HG03280 (cell line): ENCODE measurements around the gene UBP1.
"Not testable (repeated sequence)": the region's sequence is repeated elsewhere in the genome, so short reads cannot be mapped to it uniquely, and the experiment has no call there.

Source experiments
- ATAC-seq: cut with Tn5 transposase; IDR thresholded peaks from one replicate; pipeline ENCODE4 v1.9.1; 2021; ENCODE audit warnings: mild to moderate bottlenecking, moderate library complexity; ENCODE audit not compliant: unreplicated experiment

The UBP1 gene, protein sequence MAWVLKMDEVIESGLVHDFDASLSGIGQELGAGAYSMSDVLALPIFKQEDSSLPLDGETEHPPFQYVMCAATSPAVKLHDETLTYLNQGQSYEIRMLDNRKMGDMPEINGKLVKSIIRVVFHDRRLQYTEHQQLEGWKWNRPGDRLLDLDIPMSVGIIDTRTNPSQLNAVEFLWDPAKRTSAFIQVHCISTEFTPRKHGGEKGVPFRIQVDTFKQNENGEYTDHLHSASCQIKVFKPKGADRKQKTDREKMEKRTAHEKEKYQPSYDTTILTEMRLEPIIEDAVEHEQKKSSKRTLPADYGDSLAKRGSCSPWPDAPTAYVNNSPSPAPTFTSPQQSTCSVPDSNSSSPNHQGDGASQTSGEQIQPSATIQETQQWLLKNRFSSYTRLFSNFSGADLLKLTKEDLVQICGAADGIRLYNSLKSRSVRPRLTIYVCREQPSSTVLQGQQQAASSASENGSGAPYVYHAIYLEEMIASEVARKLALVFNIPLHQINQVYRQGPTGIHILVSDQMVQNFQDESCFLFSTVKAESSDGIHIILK

DNA sequence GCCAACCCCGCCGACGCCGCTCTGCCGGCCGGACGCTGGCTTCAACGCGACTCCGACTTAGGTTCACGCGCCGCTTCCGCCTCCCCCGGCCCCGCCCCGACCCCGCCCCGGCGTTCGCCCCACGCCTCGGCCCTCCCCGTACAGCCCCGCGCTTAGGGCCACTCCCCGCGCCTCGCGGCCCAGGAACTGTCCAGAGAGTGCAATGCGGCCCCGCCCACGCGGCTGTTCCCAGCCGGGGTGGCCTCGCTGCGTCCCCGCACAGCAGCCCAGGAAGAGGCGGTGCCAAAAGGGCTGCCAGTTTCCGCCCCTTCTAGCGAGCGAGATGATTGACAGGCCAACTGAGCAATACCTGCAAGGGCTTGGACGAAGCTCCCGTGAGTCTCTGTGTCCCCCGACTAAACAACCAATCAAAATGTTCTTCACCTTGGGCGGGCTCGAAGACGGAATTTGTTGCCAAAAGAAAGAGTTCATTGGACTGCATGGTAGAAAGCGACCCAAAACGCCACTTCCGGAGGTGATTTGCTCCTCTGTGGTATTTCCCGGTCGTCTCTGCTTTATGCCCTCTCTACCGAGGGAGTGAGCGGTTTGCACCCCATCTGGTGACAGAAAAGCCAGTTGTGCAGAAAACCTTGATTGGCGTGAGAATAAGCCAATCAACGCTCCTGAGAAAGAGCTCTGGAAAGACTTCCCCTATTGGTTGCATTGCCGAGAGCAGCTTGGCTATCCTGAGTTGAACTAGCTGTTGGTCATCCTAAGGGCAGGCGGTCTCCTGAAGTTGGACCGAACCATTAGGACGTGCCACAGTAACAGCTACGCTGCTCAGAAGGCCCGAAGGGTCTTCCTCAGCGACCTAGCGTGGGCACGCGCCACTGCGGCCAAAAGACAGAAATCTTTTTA lies at the start of gene UBP1:
TSS of gene UBP1 (minus strand) at position 78 of the 897 bp plus-strand sequence. CDS start 557 bp downstream, outside the sequence.
- ATAC-seq, result peak; percentile 83

DNA sequence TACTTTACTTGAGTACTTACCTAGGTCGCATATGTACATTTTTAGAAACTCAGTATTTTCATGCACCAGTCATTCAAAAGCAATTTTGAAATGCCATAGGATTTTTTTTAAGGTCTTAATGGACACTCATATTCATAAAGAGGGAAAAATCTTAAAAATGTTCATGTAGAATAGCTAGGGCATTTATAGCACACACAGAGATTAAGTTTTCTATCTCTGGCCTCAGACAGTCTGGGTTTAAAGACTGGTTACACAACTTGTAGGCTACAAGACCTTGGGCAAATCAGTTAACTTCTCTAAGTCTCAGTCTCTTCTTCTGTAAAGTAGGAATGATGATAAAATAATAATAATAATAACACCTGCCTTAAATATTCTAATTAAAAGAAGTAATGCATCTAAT lies 48.5 kb upstream of the UBP1 start:
- no peak for ATAC-seq

DNA sequence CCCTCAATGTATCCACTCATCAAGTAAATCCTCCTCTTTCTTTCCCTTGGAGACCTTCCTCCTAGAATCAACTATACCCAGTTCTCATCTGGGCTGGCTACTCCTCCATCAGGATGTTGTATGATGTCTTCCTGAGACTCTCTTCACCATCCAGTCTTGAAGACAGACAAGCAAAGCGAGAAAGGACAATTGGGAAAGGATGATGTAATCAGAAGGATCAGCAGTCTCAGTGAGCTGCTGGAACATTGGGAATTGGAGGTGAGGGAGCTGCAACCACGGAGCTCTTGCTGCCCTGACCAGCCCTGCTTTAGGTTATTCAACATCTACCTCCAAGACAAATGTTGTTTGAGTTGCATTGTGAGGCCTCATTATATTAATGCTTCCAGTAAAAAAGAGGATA lies 48.0 kb upstream of the UBP1 start:
- no peak for ATAC-seq

DNA sequence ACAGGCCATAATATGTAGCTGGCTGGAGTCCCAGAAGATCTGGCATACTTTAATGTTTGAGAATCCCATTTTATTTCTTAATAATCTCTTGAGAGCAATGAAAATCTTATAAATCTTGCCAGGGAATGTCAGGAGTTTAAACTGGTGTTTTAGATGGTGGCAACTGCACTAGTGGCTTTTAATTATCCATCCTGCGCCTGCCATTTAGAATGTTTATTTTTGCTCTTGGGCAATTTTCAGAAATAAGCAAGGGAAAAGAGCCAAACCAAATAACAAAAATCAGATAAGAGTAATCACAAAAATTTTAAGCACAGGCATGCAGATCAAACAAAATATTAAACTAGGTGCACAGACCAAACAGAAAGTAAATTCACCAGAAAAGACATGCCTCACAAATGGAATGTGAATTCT lies 41.9 kb upstream of the UBP1 start:
- no peak for ATAC-seq

DNA sequence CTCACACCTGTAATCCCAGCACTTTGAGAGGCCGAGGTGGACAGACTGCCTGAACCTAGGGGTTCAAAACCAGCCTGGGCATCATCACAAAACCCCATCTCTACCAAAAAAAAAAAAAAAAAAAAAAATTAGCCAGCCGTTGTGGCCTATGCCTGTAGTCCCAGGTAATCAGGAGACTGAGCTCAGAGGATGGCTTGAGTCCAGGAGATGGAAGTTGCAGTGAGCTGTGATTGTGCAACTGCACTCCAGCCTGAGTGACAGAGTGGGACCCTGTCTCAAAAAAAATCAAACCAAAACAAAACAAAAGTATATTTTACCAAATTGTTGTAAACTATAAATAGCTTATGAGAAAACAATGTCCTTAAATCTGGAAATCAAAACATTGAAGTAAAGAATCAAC lies 34.7 kb upstream of the UBP1 start:
- no peak for ATAC-seq

DNA sequence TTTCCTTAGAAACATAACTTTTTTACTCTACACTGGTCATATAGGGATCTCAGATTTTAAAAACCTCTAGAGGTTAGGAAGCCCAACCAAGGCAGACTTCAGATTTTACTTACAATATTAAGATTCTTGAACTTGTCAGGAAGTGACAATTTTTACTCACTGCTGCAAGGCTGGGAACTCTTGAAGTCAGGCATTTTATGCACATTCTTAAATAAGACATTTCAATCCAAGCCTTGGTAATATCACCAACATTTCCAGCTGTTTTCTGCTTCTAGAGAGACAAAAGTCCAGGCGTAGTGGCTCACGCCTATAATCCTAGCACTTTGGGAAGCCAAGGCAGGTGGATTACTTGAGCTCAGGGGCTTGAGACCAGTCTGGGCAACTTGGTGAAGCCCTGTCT lies 33.6 kb upstream of the UBP1 start:
- ATAC-seq, result no peak

DNA sequence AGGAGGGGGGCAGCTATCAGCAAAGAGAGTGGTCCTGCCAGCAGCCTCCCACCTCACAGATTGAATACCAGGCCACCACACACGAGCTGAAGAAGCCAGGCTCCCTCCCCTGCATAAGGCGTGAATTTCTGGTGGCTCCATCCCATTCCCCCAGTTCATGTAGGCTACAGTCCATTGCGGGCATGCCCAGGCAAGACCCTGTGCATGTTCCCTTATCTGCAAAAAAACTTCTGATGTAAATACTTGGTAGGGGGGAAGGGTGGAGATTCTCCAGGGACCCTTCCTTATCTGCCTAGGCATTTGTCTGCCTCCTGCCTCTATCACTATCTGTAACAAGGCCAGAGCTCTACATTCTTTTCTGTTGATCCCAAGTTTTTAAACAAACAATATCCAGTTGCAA lies 27.6 kb upstream of the UBP1 start:
- no peak for ATAC-seq

DNA sequence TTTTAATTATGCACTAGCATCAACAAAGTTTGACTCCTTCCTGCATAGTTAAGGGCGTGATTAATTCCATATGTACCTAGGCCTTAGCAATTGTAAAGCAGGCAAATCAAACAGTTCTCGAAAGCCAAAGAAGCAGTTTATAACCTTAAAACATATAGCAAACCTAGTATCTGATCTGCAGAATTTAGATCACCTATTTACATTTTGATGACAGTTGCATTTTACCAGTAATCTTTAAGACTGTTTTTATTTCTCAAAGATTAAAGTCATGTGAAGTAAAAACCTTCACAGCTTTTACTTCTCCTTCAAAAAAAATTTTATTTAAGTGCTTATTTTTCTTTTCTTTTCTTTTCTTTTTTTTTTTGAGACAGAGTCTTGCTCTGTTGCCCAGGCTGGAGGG lies 20.9 kb upstream of the UBP1 start:
- no peak for ATAC-seq

DNA sequence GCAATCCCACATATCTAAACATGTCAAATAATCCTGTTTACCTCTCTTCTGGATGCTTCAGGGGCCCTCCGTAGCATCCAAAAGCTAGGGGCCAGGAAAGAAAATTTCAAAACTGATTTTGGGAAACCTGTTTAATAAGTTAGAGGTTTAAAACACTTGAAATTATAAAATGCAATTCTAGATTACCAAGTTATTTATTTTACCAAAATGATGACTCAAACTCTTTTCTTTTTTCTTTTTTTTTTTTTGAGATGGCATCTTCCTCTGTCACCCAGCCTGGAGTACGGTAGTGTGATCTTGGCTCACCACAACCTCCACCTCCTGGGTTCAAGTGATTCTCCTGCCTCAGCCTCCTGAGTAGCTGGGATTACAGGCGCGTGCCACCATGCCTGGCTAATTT lies 19.4 kb upstream of the UBP1 start:
- not testable (repeated sequence) for ATAC-seq

DNA sequence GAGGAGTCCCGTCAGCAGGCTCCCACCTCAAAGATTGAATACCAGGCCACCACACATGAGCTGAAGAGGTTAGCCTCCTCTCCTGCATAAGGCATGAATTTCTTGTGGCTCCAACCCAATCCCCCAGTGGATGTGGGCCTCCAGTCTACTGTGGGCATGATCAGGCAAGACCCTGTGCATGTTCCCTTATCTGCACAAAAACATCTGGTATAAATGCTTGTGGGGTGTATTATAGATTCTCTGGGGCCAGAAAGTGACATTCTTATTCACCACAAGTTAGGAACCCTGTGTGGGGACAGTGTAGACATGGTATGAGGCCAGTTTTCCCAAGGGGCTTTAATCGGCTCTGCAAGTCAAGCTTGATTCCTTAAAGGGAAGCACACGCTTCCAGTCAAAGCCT lies 18.2 kb upstream of the UBP1 start:
- no peak for ATAC-seq

DNA sequence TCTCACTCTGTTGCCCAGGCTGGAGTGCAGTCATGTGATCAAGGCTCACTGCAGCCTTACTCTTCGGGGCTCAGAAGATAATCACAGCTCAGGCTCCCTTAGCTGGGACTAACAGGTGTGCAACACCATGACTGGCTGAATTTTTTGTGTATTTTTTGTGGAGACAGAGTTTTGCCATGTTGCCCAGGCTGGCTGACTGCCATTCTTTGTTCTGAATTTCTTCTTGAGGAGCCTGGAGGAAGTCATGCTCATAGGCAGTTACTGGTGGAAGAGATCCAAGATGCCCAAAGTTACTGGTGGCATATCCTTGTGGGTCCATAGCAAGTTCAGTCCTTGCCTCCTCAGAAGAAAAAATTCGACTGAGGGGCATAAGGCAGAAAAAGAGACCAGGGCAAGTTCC lies 16.6 kb upstream of the UBP1 start:
- no peak for ATAC-seq

DNA sequence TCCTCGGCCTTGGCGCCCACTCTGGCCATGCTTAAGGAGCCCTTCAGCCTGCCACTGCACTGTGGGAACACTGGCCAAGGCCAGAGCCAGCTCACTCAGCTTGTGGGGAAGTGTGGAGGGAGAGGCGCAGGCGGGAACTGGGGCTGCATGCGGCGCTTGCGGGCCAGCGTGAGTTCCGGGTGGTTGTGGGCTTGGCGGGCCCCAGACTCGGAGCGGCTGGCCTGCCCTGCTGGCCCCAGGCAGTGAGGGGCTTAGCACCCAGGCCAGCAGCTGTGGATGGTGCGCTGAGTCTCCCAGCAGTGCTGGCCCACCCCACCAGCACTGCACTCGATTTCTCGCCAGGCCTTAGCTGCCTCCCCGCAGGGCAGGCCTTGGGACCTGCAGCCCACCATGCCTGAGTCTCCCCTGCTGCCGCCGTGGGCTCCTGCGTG lies 13.1 kb upstream of the UBP1 start:
- no peak for ATAC-seq

DNA sequence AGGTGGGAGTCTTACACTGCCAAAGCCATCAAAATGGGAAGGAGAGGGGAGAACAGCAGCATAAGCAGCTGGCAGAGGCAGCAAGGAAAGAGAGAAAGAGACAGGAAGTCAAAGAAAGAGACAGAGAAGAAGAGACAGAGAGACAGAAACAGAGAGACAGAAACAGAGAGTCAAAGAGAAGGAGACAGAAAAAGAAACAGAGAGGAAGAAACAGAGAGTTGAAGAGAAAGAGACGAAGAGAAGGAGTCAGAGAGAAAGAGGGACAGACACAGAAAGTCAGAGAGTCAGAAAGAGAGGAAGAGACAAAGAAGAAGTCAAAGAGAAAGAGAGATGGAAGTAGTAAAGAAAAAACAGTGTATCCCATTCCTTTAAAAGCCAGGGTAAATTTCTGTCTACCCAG lies 11.8 kb upstream of the UBP1 start:
- not testable (repeated sequence) for ATAC-seq

DNA sequence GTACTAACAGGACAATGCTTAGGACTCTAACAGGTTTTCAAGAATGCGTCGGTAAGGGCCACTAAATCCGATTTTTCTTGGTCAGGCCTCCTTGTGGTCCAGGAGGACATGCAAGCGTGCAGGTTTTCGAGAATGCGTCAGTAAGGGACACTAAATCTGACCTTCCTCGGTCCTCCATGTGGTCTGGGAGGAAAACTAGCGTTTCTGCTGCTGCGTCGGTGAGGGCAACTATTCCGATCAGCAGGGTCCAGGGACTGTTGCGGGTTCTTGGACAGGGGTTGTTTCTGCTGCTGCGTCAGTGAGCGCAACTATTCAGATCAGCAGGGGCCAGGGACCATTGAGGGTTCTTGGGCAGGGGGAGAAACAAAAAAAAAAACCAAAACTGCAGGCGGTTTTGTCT lies 7.8 kb upstream of the UBP1 start:
- no peak for ATAC-seq

DNA sequence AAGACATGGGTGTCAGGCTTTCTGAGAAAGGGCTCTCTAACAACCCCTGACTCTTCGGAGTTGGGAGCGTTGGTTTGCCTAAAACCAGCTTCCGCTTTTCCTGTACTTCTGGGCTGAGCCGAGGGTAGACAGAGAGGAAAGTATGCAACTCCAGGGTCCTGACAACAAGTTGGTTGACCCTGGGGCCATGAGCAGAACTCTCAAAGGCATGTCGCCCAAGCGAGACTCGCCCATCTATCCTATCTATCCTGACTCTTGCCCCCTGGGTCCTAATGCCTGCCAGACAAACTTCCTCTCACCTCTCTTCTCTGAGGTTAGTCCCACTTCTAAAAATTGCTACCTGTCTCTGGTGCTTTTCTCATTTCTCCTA lies 7.0 kb upstream of the UBP1 start:
- ATAC-seq, result not testable (repeated sequence)

DNA sequence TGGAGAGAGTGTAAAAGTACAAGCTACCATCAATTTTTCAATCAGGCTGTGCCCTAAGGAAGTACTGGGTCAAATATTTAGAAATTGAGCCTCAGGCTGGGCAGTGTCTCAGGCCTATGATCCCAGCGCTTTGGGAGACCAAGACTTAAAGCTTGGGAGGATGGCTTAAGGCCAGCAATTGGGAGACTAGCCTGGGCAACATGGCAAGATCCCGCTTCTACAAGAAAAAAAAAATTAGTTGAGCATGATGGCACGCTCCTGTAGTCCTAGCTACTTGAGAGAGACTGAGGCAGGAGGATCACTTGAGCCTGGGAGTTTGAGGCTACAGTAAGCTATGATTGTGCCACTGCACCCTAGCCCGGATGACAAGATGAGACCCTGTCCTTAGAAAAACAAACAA lies 2.0 kb upstream of the UBP1 start:
- ATAC-seq, result no peak

DNA sequence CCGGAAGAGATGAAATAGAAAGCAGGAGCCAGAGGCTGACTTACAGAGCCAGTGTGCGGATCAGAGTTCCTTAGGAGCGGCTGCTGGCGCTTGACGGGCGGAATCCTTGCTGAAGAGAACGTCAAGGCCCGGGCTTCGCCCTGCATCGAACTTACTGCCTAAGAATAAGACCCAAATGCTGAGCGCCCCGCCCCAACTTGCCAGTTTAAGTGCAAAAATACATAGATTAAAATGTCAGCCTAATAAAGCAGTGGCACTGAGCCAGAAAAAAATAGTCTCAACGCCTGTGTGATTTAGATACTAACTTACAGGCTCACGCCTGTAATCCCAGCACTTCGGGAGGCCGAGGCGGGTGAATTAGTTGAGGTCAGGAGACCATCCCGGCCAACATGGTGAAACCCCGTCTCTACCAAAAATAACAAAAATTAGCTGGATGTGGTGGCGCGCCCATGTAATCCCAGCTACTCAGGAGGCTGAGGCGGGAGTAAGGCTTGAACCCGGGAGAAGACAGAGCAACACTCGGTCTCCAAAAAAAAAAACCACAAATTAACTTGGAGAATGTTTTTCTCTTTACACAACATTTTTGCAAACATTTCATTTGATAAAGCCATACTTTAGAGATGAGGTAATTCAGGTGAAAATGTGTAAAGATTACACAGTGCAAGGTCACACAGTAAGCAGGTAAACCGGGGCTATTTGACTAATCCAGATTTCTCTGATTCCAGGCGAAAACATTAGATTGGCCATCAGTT lies 1.2 kb upstream of the UBP1 start:
- ATAC-seq, result peak; percentile 1

DNA sequence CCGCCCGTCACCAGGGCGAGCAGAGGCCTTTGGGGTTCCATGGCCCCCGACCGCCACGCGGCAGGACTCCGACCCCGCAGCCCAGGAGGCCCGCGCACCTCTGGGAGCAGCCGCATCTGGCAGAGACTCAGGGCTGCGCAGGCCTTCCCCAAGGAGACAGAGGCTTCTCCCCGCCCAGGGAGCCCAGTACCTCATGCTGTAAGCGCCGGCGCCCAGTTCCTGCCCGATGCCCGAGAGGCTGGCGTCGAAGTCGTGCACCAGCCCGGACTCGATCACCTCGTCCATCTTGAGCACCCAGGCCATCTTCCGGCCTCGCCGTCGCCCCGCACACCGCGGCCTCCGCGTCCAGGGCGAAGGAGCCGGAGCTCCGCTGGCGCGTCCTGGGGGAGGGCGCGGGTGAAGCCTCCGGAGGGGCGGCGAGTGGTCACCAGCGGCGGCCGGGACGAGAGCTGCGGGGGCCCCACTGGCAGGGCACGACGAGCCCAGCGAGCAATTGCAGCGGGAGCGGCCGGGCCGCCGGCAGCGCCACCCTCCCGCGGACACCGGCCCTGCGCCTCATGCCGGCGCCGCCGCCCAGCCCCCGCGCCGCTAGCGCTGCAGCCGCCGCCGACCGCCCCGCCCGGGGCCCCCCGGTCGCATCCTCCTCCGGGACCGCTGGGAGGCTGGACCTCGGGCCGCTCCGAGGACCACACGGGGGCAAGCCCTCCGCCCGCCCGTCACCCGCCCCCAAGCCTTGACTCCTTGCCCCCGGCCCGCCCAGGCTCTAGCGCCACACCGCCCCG lies 468 bp downstream of the UBP1 start:
- peak; percentile 25 for ATAC-seq

DNA sequence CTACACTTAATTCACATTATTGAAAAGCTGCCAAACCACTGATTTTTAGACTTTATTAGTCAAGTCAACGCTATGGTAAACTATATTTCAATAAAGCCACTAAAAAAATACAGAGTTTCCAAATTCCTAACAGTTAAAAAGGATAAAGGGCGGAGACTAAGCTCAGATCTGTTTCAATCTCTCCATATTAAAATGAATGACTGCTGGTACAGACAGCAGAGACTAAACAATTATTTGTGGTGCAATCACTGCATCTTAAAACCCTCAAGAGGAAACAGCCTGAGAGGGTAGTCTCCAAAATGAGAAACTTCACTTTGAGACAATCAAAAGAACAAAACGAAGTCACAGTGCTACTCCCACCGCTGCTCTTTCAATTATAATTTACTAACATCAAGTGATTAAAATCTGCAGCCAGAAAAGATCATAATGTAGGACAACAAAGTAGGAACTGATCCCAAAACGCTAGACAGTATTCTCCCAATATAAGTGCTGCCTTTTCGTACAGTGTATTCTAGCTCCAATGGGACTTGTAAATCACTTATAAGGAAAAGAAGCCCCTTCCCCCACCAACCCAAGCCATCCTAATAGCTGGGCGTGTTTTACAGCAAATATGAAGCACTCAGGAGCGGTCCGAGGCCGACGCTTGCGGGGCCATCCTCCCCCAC lies 1.2 kb downstream of the UBP1 start:
- no peak for ATAC-seq

DNA sequence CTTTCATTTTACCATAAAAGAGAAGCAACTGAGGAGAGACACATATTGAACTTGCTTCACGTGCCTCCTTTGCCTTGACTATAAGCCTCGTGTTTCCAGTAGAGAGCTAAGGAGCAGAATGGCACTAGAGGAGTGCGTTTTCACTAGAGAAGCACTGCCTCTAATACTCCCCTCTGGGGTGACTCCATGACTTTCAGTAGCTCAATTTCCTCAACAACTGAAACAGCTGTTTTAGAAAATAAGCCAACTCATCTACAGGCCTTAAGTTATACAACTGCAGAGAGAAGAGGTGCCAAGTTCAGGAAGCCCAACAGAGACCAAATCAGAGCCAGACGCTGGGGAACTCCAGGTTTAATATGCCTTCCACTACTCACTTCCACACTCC lies 1.9 kb downstream of the UBP1 start:
- ATAC-seq, result no peak
